GM12872 (cell line): Measurements from ENCODE around the gene GUCY1A1.

ENCODE experiments used
- TF ChIP-seq, protein P1 (sequence below): IDR thresholded peaks from 3 replicates; pipeline ENCODE4 v1.5.1; 2011; ENCODE audit warnings: low read depth, mild to moderate bottlenecking, low read length, moderate library complexity; ENCODE audit not compliant: insufficient read depth

GUCY1A1 gene

GRCh38 chr4:155666344-155667221 is at the start of gene GUCY1A1:
TSS of gene GUCY1A1 (plus strand) at chr4:155666848. CDS start at chr4:155696868, 30,020 bp downstream.
- TF ChIP-seq, protein P1, sequence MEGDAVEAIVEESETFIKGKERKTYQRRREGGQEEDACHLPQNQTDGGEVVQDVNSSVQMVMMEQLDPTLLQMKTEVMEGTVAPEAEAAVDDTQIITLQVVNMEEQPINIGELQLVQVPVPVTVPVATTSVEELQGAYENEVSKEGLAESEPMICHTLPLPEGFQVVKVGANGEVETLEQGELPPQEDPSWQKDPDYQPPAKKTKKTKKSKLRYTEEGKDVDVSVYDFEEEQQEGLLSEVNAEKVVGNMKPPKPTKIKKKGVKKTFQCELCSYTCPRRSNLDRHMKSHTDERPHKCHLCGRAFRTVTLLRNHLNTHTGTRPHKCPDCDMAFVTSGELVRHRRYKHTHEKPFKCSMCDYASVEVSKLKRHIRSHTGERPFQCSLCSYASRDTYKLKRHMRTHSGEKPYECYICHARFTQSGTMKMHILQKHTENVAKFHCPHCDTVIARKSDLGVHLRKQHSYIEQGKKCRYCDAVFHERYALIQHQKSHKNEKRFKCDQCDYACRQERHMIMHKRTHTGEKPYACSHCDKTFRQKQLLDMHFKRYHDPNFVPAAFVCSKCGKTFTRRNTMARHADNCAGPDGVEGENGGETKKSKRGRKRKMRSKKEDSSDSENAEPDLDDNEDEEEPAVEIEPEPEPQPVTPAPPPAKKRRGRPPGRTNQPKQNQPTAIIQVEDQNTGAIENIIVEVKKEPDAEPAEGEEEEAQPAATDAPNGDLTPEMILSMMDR, result no peak

GRCh38 chr4:155617296-155617695 is 49.4 kb upstream of the GUCY1A1 start:
- TF ChIP-seq, protein P1, result no peak

- TF ChIP-seq, protein P1, result no peak
These were observed 48.3 kb upstream of the GUCY1A1 start for GRCh38 chr4:155618183-155618838.

GRCh38 chr4:155620637-155621036 is 46.0 kb upstream of the GUCY1A1 start:
- TF ChIP-seq, protein P1, result no peak

DNA sequence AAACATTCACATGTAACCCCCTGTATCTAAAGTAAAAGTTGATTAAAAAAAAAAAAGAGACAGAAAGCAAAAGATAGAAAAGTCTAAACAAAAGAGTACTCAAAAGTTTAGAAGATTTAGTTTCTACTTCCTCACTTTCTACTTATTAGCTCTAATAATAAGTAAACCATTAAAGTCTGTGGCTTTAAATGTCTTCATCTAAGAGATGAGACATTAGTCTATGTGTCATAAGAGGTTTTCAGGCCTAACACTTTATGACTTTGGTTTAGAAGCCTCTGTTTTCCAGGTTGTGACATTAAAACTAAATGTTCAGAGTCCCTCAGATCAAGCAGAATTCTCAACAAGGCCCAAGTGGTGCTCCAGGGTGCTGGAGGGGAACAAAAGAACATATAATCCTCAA is 42.2 kb upstream of the GUCY1A1 start:
- TF ChIP-seq, protein P1, result no peak

- TF ChIP-seq, protein P1, result no peak
These were observed 40.1 kb upstream of the GUCY1A1 start for GRCh38 chr4:155626561-155626960.

- TF ChIP-seq, protein P1, result no peak
These were observed 37.3 kb upstream of the GUCY1A1 start for GRCh38 chr4:155629183-155629825.
